K562 (cell line): ENCODE measurements around the gene TMCO2.

ENCODE experiments used
- ARID1B ChIP-seq: fragments of 450-650 bp; IDR thresholded peaks from 2 replicates; pipeline ENCODE4 v1.6.1; 2016; ENCODE audit warnings: antibody characterized with exemption, mild to moderate bottlenecking, inconsistent platforms
- CEBPB ChIP-seq: fragments of 450-650 bp; IDR thresholded peaks from 2 replicates; pipeline ENCODE4 v1.6.1; 2016; ENCODE audit warnings: missing genetic modification characterization, missing compliant biosample characterization
- CXXC5 ChIP-seq: fragments of 250-450 bp; sonication (Bioruptor Pico); IDR thresholded peaks from 2 replicates; pipeline ENCODE4 v1.8.0; 2022; ENCODE audit warnings: inconsistent platforms, mild to moderate bottlenecking, moderate library complexity
- DIDO1 ChIP-seq: fragments of 450-650 bp; IDR thresholded peaks from 2 replicates; pipeline ENCODE4 v1.6.1; 2016; ENCODE audit warnings: low read depth, missing biosample characterization, missing genetic modification characterization
- EZH2 ChIP-seq: IDR thresholded peaks from 2 replicates; pipeline ENCODE4 v1.6.1; 2012; ENCODE audit warnings: low read depth, mild to moderate bottlenecking, inconsistent platforms, low read length, borderline replicate concordance
- HDAC2 ChIP-seq: fragments of 450-650 bp; IDR thresholded peaks from 2 replicates; pipeline ENCODE4 v1.6.1; 2016; ENCODE audit warnings: mild to moderate bottlenecking
- JUND ChIP-seq, 2 experiments: IDR thresholded peaks; 2 replicates in 1 of 2; 3 replicates in 1 of 2; pipeline ENCODE4 v1.6.1; 2011; ENCODE audit warnings: borderline replicate concordance in 2 of 2, low read depth in 2 of 2, low read length in 2 of 2, improper control_type of control experiment in 1 of 2, missing biosample characterization in 1 of 2, missing genetic modification characterization in 1 of 2, missing genetic modification reagents in 1 of 2
- POLR2A ChIP-seq: fragments of 450-650 bp; conservative IDR thresholded peaks from 2 replicates; pipeline ENCODE4 v1.6.1; 2016
- ZNF274 ChIP-seq: IDR thresholded peaks from 2 replicates; pipeline ENCODE4 v1.6.1; 2011; ENCODE audit warnings: low read depth, mild to moderate bottlenecking, low read length, moderate library complexity, borderline replicate concordance
- TF ChIP-seq, protein P1 (sequence below), 3 experiments: IDR thresholded peaks in 2 of 3; conservative IDR thresholded peaks in 1 of 3; 2 replicates each; pipeline ENCODE4 v1.5.1; 2011 to 2012; ENCODE audit warnings: low read length in 3 of 3, mild to moderate bottlenecking in 3 of 3, control low read depth in 2 of 3, improper control_type of control experiment in 1 of 3, inconsistent platforms in 1 of 3, low read depth in 1 of 3, mixed read lengths in 1 of 3, moderate library complexity in 1 of 3; ENCODE audit not compliant: insufficient read depth in 2 of 3
- TF ChIP-seq, protein P2 (sequence below), 2 experiments: fragments of 450-650 bp in 1 of 2; sonication (generic) in 1 of 2; formaldehyde crosslinking; conservative IDR thresholded peaks; 2 replicates each; pipeline versions ENCODE4 v1.4.0 to v1.8.1; 2020 to 2022; ENCODE audit warnings: mild to moderate bottlenecking in 1 of 2, missing genetic modification reagents in 1 of 2

GRCh38 chr1:40224040-40224439 is 23.7 kb upstream of the TMCO2 start:
- TF ChIP-seq CXXC5 (CRISPR knock-in tag) (no peak), HDAC2 (no peak), JUND (IDR thresholded peaks at IDR 0.05; ENCODE audit: borderline replicate concordance, low read depth, low read length) (no peak), JUND (tag; IDR thresholded peaks at IDR 0.05; ENCODE audit: borderline replicate concordance, low read depth, low read length) (no peak), ARID1B (no peak), CEBPB (no peak), POLR2A (no peak), DIDO1 (no peak), ZNF274 (no peak), EZH2 (no peak)
- TF ChIP-seq, protein P1, sequence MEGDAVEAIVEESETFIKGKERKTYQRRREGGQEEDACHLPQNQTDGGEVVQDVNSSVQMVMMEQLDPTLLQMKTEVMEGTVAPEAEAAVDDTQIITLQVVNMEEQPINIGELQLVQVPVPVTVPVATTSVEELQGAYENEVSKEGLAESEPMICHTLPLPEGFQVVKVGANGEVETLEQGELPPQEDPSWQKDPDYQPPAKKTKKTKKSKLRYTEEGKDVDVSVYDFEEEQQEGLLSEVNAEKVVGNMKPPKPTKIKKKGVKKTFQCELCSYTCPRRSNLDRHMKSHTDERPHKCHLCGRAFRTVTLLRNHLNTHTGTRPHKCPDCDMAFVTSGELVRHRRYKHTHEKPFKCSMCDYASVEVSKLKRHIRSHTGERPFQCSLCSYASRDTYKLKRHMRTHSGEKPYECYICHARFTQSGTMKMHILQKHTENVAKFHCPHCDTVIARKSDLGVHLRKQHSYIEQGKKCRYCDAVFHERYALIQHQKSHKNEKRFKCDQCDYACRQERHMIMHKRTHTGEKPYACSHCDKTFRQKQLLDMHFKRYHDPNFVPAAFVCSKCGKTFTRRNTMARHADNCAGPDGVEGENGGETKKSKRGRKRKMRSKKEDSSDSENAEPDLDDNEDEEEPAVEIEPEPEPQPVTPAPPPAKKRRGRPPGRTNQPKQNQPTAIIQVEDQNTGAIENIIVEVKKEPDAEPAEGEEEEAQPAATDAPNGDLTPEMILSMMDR (IDR thresholded peaks at IDR 0.05 in 2 of 3, conservative IDR thresholded peaks at IDR 0.05 in 1 of 3; ENCODE audit: insufficient read depth in 2 of 3, low read depth in 1 of 3, low read length in 3 of 3): no peak
- TF ChIP-seq, protein P2, sequence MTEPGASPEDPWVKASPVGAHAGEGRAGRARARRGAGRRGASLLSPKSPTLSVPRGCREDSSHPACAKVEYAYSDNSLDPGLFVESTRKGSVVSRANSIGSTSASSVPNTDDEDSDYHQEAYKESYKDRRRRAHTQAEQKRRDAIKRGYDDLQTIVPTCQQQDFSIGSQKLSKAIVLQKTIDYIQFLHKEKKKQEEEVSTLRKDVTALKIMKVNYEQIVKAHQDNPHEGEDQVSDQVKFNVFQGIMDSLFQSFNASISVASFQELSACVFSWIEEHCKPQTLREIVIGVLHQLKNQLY (CRISPR knock-in tag; conservative IDR thresholded peaks at IDR 0.05): no peak
